ENCODE results near the gene OXA1L.
"Not testable (repeated sequence)": the region's sequence is repeated elsewhere in the genome, so short reads cannot be mapped to it uniquely, and the experiment has no call there.

GRCh38 chr14:22793550-22793949 is 27.1 kb downstream of the OXA1L start:
- TF ChIP-seq CTCF (IDR thresholded peaks at IDR 0.05; ENCODE audit: low read length); EZH2 (optimal IDR thresholded peaks at IDR 0.05; ENCODE audit: low read depth, low read length); EZH2phosphoT487 (IDR thresholded peaks at IDR 0.05; ENCODE audit: low read length): not testable (repeated sequence)

All from MM.1S (cell line).